Middle frontal gyrus (tissue), 1 donor: Measurements from ENCODE around the gene MAS1.
"Not testable (repeated sequence)": the region's sequence is repeated elsewhere in the genome, so short reads cannot be mapped to it uniquely, and the experiment has no call there.

Experiments
- DNase-seq: peaks from one replicate; pipeline ENCODE4 v3.0.0-alpha.2; 2015; ENCODE audit warnings: low spot score; ENCODE audit errors: extremely low spot score

MAS1 gene

DNA sequence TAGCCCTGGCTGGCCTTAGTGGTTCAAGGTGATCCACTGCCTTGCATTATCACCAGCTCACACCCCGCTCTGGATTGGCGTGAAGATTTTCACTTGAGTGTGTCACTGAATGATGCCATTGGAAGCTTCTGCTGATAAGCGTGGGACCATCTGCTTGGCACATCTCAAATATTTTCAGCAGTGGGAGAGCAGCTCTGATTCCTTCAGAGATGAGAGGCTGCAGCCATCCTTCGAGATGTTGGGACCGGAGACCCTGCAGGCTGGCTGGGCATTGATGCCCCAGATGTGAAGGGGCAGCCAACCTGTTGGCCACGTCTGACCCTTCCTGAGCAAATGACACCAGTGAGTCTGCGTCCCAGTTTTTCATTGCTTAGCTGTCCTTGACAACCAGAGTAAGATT is at the start of gene MAS1:
Gene MAS1, plus strand, starts transcription at position 197 of the 400 bp plus-strand sequence. CDS start 15,968 bp downstream, outside the sequence.
- DNase-seq: no peak

DNA sequence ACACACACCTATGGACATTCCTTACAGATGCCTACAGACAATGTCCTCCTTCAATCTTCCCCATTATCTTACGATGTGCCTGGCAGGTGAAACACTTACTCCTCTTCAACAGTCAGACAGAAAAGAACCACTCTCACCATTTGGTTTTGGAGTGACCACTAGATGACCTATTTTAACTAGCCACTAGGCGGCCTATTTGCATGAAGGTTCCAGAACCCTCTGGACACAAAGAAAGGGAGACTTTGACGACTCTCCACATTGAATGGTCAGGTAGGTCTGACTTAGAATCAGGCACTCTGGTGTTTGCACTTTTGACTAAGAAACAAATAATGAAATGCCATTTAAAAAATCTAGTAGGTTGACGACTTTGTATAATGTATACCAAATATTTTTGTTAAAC is 48.8 kb upstream of the MAS1 start:
- DNase-seq: no peak

DNA sequence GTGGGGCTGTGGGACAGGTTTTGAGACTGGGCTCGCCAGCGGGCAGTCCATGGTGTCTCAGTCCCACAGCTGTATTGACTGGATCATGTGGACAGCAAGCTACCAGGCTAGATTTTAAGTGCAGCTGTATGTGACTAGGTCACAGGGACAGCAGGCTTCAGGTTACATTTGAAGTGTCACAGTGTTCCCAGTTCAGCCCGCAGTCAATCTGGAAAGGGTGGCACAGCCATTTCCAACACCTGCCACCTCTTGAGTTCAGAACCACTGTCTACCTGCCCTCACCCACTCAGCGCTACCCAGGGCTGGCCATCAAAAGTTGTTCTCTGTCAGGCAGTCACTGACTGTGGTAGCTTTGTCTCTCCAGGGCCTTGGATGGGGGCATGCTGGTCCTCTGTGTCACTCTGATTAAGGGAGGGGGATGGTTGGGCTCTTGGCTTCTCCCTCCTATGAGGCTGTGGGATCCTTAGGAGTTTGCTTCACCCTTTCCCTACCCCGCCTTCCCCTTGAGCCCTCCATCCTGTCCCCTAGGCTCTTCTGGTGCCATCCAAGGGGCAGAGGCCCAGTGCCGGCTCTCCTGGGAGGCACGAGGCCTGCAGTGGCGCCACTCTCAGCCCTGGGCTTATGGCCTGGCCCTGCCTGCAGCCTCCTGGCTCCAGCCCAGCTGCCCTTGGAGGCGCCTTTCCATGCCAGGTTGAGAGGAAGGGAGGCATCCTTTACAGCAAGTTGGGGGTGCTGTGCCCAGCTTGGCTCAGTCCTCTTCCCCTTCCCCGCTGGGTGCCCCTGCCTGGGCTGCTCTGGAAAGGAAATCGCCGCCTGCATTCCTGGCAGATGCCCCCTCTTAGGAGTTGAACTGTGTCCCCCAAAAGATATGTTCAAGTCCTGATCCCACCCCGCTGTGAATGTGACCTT is 45.8 kb upstream of the MAS1 start:
- DNase-seq: no peak

DNA sequence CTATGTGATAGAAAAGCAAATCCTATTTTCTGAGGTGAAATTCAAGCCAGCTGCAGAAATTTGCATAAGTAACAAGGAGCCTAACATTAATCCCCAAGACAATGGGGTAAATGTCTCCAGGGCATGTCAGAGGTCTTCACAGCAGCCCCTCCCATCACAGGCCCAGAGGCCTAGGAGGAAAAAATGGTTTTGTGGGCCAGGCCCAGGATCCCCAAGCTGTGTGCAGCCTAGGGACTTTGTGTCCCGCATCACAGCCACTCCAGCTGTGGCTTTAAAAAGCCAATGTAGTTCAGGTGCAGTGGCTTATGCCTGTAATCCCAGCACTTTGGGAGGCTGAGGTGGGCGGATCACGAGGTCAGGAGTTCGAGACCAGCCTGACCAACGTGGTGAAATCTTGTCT is 42.2 kb upstream of the MAS1 start:
- DNase-seq: not testable (repeated sequence)

DNA sequence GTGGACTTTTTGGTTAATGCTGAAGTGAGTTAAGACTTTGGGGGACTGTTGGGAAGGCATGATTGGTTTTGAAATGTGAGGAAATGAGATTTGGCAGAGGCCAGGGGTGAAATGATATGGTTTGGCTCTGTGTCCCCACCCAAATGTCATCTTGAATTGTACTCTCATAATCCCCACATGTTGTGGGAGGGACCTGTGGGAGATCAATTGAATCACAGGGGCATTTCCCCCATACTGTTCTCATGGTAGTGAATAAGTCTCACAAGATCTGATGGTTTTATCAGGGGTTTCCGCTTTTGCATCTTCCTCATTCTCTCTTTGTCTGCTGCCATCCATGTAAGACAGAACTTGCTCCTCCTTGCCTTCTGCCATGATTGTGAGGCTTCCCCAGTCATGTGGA is 40.9 kb upstream of the MAS1 start:
- not testable (repeated sequence) for DNase-seq

DNA sequence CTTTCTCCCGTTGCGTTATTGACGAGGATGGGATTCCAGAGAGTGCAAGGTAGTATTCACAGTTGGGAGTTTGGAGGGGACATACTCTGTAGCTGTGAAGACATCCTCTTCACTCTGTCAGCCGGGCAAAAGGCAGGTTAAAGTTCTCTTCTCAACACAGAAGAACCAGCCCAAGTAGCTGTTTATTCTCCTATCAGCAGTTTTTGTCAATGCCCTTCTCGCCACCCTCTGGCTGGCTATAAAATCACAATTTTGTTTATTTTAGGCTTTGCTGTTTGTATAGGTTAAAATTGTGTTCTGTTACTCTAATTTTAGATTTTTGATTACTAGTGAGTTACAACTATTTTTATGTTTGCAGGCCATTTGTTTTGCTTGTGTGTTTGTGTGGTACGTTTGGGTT is 37.9 kb upstream of the MAS1 start:
- DNase-seq: no peak

DNA sequence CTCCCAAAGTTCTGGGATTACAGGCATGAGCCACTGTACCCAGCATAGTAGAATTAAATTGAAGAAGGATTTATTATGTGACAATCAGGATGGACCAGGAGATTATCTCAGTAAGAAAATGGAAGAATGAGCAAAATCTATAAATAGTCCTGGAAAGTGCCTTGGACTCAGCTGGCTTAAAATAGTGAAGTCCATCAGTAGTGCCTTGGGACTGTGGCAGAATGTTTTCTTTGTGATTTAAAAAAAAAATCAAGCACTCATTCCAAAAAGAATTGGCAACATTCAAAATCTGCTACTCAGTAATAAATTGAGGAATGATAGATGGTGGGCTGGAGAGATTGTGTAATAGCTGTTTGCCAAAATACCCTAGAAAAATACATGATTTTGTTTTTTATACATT is 37.0 kb upstream of the MAS1 start:
- DNase-seq: no peak

DNA sequence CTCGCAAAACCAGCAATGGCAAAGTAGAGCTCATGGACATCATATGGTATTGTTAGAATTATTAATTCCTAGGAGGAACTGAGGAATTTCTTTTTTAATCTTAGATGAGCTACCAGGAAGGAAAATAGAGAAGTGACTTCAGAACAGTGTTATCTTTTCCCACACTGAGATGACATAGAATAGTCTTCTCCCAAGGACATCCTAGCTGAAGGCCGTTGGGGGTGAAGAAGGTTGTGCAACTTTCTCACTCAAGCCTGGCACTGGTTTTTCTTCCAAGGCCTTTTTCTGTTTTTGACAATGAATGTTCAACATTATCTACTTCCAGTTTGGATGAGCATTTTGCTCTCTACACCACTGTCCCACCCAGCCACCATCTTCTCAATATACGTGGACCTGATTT is 35.8 kb upstream of the MAS1 start:
- no peak for DNase-seq

DNA sequence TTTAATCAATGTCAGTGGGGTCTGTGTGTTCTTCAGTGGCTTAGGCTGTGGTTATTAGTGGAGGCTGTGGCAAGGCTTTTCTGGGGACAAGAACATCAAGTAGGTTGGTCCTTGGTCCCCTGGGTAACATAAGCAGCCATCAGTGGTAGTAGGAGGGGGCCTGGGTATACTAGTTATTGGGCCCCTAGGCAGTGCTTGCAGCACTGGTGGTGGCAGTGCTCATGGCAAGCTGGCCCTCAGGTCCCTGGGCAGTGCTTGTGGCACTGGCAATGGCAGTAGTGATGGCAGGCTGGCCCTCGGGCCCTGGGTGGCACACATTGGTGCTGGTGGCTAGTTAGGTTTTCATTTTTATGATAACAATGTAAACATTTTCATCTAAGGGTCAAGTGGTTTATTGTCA is 32.5 kb upstream of the MAS1 start:
- DNase-seq: no peak

DNA sequence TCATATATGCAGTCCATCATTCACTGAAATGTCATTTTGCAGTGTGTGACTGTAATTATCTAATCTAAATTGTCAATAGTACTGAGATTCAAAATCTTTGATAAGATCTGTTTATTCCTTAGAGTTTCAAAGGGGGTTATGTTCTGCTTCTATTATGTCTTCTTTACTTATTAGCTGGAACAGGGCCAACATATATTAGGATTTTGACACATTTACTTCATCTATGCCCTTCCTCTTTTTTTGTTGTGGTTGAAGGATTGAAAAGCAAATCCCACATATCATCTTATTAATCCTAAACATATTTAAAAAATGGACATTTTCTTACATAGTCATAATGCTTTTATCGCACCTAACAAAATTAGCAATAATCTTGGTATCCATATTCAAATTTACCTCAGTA is 30.3 kb upstream of the MAS1 start:
- DNase-seq: no peak

DNA sequence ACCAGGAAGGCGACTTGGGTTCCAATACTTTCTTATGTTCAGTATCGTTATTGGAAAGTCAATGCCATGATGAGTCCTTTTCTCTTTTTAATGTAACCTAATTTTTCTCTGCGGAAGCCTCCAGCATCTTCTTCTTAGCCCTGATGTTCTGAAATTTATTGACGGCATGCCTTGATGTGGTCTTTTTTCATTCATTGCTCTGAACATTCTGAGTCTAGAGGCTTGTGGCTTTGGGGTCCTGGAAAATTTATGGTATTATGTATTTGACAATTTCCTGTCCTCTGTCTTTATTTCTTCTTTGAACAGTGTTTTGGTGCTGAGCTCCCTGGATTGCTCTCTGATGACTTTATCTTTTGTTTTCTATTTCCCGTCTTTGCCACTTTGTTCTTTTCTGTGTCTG is 28.7 kb upstream of the MAS1 start:
- DNase-seq: no peak

DNA sequence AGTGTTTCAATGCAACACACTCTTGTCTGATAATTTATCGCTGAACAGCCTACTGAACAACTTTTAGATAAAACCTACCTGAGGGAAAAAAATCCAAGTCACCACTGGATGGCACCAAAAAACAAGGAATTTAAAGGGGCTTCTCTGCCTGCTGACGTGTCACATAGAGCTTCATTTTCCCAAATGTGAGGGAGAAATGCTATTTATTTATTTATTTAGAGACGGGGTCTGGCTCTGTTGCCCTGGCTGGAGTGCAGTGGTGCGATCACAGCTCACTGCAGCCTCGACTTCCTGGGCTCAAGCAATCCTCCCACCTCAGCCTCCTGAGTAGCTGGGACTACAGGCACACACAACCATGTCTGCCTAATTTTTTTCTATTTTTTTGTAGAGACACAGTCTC is 27.4 kb upstream of the MAS1 start:
- DNase-seq: peak; percentile 24

DNA sequence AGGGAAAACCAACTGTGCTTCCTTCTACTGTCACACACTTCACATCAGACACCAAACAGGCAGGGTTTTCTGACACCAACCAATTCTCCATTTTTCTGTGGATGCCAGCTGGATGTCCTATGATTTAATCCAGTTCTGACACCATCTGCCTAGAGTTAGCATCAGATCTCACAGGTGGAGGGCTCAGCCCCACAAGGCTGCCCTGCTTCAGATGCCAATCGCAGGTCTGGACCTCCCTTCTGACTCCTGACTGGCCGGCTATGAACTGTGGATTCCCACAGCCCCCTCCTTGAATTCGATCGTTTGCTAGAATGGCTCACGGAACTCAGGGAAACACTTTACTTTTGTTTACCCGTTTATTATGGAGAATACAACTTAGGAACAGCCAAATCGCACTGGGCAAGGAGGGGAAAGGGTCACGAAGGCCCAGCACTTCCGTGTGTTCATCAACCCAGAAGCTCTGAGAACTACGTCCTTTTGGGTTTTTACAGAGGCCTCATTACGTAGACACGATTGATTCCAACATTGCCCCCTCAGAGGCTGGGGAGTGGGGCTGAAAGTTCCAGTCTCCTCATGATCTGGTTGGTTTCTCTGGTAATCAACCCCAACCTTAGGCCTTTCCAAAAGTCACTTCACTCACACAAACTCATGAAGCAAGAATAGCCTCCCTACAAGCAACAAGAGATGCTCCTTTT is 25.4 kb upstream of the MAS1 start:
- no peak for DNase-seq

DNA sequence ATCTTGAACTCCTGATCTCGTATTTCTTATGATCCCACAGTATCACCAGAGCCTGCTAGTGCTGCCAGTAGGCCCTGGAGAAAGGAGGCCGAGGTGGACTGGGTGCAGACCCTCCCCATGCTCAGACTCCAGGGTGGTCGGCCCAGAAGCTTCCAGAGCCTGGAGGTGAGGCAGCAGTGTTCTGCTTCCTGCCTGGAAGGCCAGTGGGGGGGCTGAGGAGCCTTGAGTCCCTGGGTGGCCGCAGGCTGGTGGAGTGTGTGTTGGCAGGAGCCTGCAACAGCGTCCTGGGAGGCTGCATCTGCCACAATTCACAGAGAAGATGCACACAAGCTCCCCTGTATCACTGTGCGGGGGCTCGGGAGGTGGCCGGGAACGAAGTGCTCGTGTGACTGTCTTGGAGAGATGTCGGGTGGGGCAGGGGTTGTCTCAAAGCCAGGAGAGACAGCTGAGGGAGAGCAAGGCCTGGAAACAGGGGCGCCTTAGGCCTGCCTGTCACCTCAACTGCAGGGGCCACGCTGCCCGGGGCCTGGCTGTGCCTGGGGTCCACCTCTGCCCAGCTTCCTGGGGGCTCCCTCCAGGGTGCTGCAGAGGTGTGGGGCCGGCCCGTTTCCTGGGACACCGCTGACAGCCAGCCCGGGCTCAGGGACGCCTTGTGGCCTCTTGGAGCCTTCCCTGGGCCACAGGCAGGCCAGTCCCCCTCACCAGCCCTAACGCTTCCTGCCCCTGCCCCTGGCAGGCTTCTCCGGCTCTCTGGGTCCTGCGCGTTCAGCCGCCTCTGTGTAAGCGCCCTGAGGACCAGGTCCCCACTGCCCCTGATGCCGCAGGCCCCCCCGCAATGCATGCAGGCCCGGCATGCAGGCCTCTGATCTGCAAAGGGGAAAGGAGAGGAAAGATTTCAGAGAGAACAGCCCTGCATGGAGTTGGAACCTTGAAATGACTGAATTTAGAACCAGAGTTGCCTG is 24.2 kb upstream of the MAS1 start:
- no peak for DNase-seq

DNA sequence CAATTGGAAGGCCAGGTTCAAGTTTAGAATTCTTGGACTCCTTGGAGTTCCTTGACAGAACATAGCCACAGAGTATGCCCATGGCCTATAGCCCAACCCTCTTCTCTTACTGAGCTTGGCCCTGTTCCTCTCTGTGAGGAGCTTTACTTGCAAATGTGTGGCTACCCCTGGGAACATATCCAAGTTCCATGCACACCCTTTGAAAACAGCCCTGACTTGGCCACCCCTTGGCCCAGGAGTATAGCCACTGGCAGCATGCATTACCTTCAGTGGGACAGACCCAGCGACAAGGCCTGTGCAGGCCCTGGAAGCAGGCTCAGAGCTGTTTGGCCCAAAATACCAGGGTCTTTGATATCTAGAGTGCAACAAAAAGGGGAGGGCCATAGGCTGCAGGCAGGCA is 19.5 kb upstream of the MAS1 start:
- no peak for DNase-seq

DNA sequence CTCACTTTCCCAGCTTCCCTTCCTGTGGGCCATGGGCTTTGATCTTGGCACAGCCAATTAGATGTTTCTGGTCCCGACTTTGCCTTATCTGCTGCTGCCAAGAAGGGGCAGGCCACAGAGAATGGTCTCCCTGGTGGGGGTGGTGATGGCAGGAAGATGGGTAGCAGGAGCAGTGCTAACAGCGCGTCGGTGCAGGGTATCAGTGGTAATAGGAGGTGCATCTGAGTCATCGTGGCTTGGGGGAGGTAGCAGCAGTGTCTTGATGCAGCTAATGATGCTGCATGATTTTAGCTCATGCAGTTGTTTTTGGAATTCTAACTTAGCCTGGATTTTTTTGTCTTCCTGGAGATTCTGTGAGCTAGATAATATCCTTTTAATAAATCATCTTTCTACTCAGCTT is 18.9 kb upstream of the MAS1 start:
- no peak for DNase-seq

DNA sequence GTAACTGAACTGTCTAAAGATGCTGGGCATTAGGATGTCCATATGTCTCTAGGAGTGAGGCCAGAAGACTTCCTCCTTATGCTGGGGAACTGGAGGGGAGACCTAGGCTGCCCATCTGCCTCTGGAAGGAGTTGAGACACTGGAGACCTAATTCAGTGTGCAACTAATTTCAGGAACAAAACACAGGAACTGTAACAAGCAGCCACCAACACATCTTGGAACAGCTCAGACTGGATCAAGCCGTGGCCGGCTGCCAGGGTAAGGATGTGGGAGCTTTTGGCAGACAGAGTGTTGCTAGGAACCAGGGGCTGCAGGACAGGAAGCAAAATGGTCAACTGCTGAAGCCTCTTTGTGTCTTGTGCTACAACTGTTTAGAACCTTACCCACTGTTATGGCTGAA is 16.4 kb upstream of the MAS1 start:
- DNase-seq: peak; percentile 69

DNA sequence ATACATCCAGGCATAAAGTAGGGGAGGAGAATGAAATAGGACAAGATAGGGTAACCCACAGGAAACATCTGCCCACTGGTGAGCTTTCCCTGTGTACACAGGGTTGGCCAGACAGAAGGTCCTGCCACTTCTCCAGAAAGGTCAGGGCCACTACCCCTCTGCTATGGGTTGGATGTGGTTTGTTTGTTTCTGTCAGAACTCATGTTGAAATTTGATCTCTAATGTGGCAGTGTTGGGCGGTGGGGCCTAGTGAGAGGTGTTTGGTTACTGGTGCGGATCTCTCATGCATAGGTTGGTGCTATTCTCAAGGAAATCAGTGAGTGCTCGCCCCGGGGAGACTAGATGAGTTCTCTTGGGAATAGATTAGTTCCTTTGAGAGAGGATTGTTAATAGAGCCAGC is 15.6 kb upstream of the MAS1 start:
- no peak for DNase-seq

DNA sequence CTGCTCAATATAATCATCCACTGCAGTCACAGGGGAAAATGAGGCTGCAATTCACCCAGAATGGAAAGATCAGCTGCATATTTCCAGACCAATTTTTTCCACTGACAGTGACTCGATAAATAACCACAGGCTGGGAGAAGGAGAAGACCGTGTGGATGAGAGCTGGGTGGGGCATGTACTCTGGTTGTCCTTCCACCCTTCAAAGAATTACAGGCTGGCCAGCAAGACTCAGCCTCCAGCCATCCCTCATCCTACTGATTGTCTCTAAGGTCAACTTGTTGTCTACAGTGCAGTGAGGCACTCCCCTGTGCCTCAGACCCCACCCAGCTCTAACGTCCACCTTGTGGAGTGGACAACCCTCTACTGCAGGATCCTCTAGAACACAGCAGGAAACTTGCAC is 14.5 kb upstream of the MAS1 start:
- no peak for DNase-seq

DNA sequence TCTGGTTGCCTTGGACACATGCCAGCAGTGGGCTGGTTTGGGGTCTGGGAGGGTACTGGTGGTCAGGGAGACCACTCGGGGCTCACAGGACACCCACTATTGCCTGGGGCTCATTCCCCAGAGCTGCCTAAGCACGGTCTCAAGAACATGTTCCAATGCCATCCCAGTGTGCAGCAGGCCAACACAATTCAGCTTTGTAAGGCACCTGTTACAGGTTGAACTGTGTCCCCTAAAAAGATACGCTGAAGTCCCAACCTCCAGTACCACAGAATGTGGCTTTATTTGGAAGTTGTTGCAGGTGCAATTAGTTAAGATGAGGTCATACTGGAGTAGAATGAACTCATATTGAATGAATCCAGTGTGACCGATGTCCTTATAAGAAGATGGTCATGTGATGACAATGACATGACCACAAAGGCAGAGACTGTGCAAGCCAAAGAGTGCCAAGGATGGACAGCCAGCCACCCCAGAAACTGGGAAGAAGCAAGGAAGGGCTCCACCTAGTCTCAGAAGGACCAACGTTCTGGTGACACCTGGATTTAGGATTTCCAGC is 13.5 kb upstream of the MAS1 start:
- DNase-seq: no peak

DNA sequence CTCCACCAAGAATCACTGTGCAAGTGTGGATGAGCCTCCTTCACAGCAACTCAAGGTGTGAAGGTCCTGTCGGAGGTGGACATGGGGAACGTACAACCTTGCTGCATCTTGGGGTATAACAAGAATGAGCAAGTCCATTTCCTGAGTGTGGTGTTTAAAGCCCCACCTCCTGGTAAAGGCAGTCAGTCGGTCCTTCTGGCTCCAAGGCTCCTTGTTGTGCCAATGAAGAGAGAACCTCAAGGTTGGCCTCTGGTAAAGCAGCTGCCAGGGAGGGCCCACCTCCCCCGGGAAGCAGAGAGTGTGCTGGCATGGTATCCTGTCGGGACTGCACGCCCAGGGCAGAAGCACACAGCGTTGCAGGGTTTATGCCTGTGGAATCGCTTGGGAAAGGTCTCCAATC is 12.4 kb upstream of the MAS1 start:
- no peak for DNase-seq
